HT1080 (cell line): ENCODE measurements around the gene ATP10A. TPM values are rescaled to one million over a fixed set of nuclear protein-coding genes. Genes with fewer than 3 reads are reported as not detected.

Experiments
- DNase-seq: peaks from one replicate; pipeline ENCODE4 v3.0.0-alpha.2; 2015; ENCODE audit warnings: low read depth
- total RNA-seq: library from RNA; depleted of rRNA; stranded (reverse); fragments of >200 nt; shearing (Covaris generic); gene quantifications from 2 replicates; pipeline ENCODE4 v1.2.3, GENCODE V29; 2014

ATP10A gene
- total RNA-seq, 1 experiment from 2014 or later: 6.2 TPM

DNA sequence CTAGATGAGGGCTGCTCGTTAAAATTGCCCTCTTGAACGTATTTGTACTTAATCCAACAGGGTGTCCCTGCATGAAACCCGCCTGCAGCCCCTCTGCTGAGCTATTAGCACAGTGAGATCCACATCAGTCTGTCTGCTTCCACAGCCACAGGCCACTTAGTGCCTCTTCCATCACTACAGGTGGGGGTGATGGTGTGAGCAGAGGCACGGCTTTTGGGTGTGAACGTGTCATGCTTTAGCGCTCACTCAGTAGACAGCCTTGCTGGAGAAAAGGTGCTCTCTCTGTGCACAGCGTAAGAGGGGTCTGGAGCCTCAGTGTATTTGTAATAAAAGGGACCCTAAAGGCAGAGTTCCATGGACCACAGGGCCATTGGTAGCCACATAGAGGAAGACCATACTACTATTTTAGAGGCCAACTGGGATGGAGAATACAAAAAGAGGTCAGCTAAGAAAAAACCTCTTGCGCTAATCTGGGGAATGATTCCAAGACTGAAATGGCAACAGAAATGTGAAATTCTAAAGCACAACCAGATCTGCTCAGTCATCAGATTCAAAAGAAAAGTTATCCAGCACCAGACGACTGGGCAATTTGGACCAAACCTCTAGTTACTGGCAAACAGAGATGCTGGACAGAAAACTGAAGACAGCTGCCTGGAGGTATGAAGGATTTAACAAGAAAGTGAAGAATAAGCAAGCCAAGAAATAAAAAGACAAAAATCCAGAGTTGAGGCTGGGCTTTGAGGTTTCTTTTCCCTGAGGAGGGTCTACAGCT, 120.2 kb downstream of the ATP10A start:
- DNase-seq: no peak

DNA sequence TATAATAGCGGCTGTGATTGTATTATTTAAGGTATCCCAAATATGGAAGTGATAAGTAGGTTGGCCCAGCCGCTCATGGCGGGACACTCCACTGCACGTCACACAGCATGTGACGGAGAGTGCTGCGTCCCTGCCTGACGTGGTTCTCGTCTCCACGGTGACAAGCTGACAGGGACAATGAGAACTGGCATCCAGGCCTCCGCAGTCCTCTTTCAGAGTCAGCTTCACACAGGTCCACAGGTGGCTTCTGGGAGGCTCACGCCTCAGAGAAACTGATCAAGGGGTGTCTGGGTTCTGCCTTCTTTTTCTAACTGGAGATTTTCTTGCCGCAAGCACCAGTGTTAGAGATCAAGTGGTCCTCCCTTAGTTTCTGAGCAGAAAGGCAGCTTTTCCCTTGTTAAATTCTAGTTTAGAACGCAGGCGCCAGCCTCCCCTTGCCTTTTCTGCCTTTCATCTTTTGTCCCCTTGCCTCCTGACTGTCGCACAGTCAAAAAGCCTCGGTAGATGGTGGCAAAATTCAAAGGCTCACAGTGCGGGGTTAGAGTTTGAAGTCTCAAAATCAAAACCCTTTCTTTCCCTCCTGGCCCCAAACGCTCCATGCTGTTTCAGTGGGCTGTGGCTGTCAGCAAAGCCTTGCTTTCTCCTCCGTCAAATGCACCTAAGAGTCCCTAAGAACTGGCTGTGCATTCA, 120.9 kb downstream of the ATP10A start:
- DNase-seq: no peak

DNA sequence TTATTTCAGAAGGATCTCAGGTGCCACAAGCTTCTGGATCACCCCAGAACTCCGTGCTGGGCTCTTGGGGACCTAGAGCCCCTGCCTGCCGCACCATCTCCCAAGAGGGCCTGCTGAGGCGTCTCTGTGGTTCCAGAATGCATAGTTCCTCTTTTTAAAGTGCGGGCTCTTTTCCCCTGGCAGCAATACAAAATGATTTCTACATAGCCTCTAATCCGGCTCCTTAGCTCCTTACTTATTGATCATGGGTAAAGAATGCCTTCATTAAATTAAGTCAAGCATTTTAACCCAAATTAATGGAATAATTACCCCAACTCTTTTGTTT, 121.9 kb downstream of the ATP10A start:
- no peak for DNase-seq

DNA sequence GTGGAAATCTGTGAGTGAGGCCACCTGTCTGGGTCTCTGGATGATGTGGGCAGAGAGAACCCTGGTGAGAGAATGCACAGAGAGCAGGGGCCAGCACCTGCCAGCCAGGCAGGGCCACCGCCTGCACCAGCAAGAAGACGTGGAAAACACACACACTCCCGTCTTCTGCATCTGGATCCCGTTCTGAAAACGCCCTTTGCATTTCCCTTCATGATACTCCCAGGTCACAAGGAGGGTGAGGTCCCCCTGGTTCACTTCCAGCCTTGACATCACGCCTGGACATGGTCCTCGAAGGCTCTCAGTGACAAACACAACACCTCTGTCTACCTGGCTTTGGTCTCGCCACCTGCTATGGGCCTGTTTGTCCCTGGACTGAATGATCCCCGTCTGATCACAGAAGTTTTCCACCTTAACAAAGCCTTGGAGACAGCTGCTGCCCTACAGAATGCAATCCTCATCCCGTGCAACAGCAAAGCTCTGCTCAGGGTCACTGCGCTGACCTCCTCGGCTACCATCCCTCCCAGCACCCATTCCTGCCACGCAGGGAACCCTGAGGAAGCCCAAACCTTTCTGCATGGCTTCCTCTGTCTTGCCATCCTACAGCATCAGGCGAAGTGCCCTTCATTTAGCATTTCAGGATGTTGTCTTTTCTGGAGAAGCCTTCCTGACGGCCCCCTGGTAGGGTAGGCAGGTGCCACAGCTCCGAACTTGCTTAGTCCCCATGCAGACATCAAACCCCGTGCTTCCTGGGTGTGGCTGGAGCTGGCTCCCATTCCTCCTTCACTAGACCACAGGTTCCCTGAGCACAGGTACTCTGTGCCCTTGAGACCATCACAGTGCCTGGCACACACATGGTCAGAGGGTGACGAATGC, 122.5 kb downstream of the ATP10A start:
- DNase-seq: no peak

DNA sequence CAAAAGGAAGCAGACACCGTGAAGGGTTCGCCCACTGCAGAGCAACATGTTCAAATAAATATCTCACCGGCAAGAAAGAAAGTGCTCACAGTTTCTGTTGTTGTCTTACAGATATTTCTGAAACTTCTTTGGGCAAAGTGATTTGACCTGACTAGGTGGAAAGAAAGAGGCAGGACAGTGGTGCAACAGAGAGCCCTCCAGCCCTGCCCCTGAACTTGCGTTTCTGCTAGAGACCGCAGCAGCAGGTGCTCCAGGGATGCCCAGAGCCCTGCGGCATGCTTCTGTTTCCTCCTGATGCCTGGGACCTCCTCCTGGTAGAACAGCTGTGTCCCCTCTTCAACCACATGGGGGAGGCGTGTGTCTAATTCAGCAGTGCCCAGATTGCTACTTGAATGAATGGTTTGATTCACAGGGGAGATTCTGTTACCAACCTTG, 123.4 kb downstream of the ATP10A start:
- DNase-seq: peak; percentile 54

DNA sequence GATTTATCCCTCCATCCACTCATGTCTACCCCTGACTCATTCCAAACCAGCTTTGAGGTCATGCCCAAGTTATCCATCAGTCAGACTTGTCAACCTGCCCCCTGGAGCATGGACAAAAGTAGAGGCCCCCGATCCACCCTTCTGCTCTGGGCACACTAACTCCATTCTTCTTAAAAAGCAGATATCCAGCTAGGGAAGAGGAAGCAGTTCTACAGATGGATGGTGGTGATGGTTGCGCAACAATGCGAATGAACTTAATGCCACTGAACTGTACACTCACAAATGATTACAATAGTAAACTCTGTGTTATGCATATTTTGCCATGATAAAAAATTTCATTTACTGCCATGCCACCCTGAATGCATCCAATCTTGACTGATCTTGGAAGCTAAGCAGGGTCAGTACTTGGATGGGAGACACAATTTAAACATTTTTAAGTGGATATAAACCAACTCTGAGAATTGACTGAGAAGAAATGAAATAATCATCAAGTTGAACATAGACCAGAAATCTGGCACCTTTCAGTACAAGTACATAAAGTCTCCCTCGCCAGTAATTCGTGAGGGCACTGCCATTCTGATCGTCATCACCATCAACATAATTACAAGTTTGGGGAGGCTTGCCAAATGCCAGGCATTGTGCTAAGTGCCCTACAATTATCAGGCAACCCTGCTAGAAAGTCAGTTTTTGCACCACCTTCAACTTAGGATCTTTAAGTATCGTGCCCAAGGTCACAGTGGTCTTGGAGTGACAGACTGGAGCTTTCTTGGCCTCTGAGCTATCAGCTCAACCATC, 124.8 kb downstream of the ATP10A start:
- DNase-seq: no peak

DNA sequence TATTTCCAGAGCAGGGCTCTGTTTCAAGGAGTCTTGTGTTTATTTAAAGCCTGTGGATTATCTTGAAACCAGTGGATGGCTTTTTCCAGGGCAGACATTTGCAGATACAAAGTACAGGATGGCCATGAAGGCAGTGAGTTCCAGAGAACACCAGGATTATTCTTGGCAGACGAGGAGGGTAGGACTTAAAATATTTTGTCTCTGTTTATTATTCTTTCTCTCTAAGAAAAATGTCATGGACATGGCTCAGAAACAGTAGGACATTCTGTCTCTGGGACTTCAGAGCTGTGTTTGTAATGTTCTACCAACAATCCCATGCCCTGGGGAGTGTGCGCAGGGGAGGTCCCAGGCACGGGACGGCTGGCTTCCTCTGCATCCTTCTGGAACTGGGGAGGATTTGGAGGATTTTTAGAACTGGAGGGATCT, 125.9 kb downstream of the ATP10A start:
- no peak for DNase-seq

DNA sequence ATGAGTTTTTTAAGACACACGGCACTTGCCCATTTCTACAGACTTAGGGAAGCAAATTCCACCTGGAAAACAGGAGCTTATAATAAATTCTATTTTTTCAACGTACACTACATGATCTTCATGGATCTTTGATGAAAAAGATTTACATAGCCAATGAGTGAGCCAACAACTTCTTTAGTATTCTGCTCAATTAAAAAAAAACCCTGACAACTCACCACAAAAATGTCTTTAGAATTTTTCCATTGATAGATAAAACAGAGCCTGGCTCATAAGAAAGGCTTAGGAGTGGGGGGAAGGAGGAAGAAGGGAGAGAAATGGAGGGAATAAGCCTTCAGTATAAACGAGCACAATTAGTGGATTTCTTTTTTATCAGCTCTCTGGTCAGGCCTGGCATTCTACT, 126.7 kb downstream of the ATP10A start:
- no peak for DNase-seq

DNA sequence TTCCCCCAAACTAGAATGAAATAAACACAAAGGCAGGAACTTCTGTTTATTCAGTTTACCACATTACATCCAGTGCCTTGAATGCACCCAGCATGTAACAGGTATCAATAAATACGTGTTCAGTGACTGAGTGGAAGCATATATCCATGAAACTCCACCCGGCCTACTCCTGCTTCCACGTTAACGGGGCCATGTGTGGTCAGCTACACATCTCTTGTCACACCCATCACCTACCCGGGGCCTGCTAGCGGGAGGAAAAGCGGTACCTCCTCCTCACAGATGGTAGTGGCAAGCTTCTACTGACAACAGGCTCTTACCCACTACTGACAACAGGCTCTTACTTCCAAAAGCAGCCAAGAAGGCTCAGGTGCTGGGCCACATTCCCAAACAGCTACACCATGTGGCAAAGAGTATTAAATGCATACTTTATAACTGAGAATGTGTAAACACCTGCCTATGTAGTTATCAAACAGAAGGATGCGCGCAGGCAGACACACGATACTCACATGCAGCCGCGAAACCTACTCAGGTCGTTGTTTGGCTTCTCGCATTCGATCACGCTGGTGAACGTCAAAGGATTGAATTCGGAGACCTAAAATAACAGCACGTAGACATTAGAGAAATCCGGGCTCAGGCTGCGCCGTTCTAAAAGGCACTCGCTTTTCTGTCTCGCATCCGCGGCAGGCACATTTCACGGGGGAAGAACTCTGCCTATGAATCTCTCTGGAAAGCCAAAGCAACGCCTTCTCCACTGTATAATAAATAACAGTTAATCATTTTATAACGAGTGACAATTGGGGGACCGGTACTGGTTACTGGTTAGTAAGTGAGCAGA, 127.4 kb downstream of the ATP10A start:
- DNase-seq: no peak

DNA sequence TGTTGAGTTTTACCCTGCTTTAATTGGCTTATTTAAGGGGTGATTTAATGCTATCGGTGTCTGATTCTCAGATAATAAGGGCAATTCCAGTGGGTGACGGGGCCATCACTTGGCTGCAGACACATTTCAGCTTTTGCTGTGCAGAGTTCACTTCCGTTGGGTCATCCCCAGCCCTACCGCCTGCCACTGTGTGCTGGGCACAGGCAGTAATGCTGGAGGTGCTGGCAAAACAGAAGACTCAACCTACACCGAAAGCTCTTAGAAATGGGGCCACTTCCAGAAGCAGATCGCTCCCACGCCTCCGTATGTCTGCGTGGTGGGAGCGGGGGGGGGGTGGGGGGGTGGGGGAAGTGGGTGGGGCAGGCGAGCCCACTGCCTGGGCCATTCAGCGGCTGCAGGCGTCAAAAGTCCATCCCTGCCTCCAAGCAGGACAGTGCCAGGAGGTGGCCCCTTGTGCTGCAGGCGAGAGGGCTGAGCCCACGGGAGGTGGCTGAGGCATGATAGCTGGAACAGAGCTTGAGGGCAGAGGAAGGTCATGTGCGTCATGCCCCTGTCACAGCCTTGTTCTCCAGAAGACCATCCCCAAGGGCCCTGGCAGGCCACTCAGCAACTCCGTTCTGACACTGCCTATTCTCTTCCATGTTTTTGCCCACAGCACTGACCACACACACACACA, 128.3 kb downstream of the ATP10A start:
- DNase-seq: peak; percentile 61

DNA sequence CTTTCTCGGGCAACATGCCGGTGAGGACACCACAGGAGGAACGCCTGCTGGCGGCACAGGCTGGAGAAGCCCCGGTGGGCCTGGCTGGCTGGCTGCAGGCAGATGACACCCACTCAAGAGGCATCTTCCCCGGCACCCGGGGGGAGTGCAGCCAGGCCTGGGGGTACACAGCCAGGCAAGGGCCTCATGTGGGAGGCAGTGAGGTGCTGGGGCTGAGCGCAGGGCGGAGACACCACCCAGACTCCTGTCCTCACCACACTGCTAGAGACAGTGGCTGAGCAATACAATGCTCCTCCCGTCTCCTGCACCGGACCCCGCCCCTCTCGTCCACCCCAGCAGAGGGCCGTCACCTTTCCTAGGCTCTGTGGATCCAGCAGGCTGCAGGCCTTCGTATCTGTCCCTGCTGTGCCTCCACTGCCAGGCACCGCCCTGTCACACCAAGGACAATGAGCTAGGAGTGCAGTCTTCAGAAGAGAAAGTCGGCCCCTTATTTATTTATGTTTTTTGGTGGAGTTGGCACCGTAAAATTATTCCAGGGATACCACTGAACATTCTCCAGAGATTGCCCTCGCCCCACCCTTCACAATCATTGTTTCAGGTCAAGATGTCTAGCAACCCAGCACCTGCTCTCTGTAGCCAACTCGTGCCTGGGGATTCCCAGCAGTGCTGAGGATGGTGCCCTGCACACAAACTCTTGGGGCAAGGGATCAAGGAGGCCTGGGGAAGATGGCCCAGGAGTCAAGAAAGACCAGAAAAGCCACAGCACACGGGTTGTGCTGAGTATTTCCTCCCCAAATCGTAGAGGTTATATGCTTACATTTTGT, 129.1 kb downstream of the ATP10A start:
- DNase-seq: no peak

DNA sequence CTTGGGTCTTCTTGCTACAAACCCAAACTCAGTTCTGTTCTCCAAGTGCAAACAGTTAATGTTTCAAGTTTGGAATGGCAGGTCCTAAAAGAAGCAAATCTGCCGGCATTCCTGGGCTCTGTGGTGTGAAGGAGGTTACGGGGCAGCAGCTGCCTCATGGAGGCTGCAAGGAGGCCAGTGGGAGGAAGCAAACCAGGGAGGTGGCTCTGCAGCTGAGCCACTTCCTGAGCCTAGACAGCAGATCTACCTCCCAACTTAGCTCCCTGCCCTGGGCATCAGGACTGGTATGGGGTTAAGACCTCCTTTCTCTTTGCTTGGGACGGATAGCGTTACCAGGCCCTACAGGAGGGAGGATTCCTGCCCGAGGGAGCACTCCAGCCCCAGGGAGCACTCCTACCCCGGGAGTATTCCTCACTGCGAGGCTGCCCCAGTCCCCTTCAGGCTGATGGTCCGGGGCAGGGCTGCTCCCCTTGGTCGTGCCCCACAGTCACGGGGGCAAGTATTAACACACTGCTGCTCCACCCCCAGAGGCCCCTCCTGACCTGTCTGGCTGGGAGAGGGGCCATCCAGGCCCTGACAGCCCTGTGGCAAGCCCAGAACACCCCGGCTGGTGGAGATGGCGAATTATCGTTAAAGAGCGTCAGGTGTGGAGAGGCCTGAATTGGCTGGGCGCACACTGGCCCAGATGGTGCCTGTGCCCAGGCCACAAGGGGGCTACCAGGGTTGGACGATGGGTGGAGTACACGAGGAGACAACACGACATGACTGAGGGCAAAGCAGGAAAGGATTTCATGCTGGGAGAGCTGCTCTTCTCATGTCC, 129.9 kb downstream of the ATP10A start:
- DNase-seq: no peak

DNA sequence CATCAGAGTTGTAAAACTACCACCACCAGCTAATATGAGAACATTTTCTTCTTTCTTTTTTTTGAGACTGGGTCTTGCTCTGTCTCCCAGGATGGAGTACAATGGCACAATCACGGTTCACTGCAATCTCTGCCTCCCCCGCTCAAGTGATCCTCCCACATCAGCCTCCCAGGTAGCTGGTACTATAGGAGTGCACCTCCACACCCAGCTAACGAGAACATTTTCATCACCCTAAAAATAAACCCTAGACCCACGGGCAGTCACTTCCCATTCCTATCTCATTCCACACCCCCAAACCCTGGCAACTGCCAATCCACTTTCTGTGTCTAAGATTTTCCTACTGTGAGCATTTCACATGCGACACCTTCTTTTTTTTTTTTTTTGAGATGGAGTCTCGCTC, 130.9 kb downstream of the ATP10A start:
- DNase-seq: no peak

DNA sequence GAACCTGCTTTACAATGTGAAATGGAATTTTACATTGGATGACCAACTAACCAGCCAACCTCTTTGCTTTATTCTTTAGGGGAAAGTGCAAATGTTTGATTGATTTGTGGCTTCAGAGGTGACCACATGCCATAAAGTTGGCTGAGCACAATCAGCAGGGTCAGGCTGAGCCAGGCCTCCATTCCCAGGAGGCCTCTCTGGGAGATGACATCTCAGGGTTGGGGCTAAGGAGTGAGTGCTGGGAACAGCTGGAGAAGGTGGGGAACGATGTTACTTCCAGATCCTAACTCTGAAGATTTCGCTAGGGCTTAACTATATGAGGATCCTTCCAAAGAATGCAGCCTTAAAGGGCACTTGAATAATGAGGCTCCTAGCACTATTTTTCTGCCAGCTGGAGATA, 131.7 kb downstream of the ATP10A start:
- DNase-seq: no peak

DNA sequence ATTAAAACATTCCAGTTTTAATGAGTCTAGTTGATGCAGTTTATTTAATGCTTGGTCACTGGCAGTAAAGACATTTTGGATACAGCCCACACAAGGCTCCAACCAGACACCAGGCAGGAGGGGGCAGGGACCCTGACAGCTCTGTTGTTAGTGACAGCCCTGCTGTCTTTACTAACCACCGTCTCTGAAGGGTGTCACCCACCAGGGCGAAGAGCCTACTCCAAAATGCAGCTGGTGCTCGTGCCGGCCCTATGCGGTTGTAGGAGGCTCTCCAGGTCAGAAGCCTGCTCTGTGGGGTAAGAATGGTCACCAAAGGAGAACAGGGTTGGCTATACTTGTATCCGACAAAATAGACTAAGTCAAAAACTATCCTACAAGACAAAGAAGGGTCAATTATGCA, 132.2 kb downstream of the ATP10A start:
- no peak for DNase-seq

DNA sequence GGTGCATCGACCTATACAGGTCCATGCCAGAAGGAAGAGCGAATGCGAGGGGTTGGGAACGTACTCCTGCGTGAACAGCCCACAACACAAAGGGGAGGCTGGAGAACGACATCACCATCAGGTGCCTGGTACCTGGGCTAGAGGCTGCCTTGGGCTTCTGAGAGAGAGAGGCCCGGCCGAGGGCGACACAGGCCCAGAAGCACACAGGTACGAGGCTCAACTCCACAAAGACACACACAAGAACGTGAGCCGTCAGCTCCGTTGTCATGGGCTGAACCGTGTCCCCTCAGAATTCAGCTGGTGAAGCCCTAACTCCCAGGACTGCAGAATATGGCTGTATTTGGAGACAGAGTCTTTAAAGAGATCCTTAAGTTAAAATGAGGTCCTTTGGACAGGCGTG, 134.3 kb downstream of the ATP10A start:
- DNase-seq: no peak

DNA sequence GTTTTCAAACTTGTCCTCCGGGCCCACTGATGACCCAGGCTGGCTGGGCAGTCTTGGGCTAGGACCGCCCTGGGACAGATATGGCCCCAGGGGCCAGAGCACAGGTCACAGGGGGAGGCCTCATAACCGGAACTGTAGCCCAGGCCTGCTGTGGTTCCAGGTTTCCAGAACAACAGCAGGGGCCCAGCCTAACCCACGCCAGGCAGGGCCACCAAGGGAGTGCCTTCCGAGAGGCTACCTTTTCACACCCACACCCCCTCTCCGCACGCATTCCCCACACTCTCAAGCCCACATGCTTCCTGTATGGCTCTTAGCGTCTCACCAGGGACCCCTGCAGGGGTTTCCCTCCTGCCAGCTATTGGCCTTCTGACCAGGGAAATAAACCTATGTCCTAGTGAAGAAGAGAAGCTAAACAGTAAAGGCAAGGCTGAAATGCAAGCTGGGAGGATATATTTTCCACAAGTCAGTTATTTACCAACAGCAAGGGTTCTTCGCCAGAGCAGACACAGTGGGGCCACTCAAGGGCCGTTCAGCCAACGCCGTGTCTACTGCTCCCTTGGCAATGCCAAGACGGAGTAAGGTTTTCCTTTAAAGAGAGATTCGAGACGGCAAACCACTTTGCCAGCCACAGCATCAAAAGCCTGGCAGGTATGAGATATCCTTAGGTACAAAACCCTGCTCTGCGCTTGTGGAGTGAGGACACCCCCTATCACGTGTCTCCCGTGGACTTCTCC, 135.1 kb downstream of the ATP10A start:
- DNase-seq: no peak
